PC-9 (cell line): ENCODE measurements around the gene CAVIN1.

Experiments
- EZH2 ChIP-seq: fragments of 200-600 bp; sonication (generic); IDR thresholded peaks from 2 replicates; pipeline ENCODE4 v1.8.0; 2017; ENCODE audit warnings: antibody characterized with exemption, low read depth
- TF ChIP-seq, protein P1 (sequence below): fragments of 200-600 bp; sonication (generic); conservative IDR thresholded peaks from 2 replicates; pipeline ENCODE4 v1.6.1; 2017; ENCODE audit warnings: mixed run types, antibody characterized with exemption, mild to moderate bottlenecking, moderate library complexity

- TF ChIP-seq, protein P1, sequence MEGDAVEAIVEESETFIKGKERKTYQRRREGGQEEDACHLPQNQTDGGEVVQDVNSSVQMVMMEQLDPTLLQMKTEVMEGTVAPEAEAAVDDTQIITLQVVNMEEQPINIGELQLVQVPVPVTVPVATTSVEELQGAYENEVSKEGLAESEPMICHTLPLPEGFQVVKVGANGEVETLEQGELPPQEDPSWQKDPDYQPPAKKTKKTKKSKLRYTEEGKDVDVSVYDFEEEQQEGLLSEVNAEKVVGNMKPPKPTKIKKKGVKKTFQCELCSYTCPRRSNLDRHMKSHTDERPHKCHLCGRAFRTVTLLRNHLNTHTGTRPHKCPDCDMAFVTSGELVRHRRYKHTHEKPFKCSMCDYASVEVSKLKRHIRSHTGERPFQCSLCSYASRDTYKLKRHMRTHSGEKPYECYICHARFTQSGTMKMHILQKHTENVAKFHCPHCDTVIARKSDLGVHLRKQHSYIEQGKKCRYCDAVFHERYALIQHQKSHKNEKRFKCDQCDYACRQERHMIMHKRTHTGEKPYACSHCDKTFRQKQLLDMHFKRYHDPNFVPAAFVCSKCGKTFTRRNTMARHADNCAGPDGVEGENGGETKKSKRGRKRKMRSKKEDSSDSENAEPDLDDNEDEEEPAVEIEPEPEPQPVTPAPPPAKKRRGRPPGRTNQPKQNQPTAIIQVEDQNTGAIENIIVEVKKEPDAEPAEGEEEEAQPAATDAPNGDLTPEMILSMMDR = no peak
- no peak for TF ChIP-seq EZH2
These were observed 35.2 kb downstream of the CAVIN1 start for GRCh38 chr17:42387661-42388380.
